Thyroid gland (tissue), 4 donors: ENCODE data around the gene CRISPLD2. TPM values are rescaled to one million over a fixed set of nuclear protein-coding genes. Genes with fewer than 3 reads are reported as not detected.

ENCODE experiments used
- DNase-seq, 2 donors: peaks; one replicate each; pipeline ENCODE4 v3.0.0-alpha.2; 2019
- H3K27ac ChIP-seq, 3 donors: fragments of 200-600 bp; sonication (generic); 1 replicate in 2 of 3; 2 replicates in 1 of 3; pipeline ENCODE4 v1.5.1; 2016 to 2019; ENCODE audit warnings: mild to moderate bottlenecking in 1 of 3, moderate library complexity in 1 of 3
- H3K27me3 ChIP-seq: fragments of 200-600 bp; sonication (generic); one replicate; pipeline ENCODE4 v1.5.1; 2019
- H3K36me3 ChIP-seq, 2 donors: fragments of 200-600 bp; sonication (generic); one replicate each; pipeline ENCODE4 v1.5.1; 2016 to 2019
- H3K4me1 ChIP-seq, 2 donors: fragments of 200-600 bp; sonication (generic); one replicate each; pipeline ENCODE4 v1.5.1; 2017 to 2019
- H3K4me3 ChIP-seq, 3 donors: fragments of 200-600 bp; sonication (generic); replicated peaks in 1 of 3; 1 replicate in 2 of 3; 2 replicates in 1 of 3; pipeline ENCODE4 v1.5.1; 2016; ENCODE audit warnings: mild to moderate bottlenecking in 1 of 3
- H3K9me3 ChIP-seq: fragments of 200-600 bp; sonication (generic); one replicate; pipeline ENCODE4 v1.5.1; 2017
- POLR2A ChIP-seq, 2 donors: fragments of 450-650 bp; IDR thresholded peaks; one replicate each; pipeline ENCODE4 v1.6.1; 2017; ENCODE audit warnings: antibody characterized with exemption in 2 of 2, mild to moderate bottlenecking in 2 of 2, moderate library complexity in 1 of 2
- WGBS, 2 donors: methylation state at CpG; one replicate each; pipeline ENCODE4 v1.1.5; 2017; 5-methylcytosine and 5-hydroxymethylcytosine counted together
- intact Hi-C: fragments of 100-400 bp; cut with DNase I; formaldehyde crosslinking; loops from one replicate; pipeline ENCODE4 v1.15.1; 2023
- total RNA-seq, 4 donors: library from RNA; depleted of rRNA; stranded (reverse); fragments of >200 nt; gene quantifications; one replicate each; pipeline ENCODE4 v1.2.3, GENCODE V29; 2016
- TF ChIP-seq, protein P1 (sequence below), 6 experiments: fragments of 200-600 bp in 3 of 6; fragments of 450-650 bp in 3 of 6; sonication (generic) in 3 of 6; IDR thresholded peaks; one replicate each; pipeline ENCODE4 v1.5.1; 2016 to 2019; ENCODE audit warnings: antibody characterized with exemption in 6 of 6, mild to moderate bottlenecking in 2 of 6, inconsistent platforms in 1 of 6, moderate library complexity in 1 of 6

Gene CRISPLD2
- total RNA-seq, 4 donors from 2014 or later, result 48.0 to 261 (median 108) TPM

DNA sequence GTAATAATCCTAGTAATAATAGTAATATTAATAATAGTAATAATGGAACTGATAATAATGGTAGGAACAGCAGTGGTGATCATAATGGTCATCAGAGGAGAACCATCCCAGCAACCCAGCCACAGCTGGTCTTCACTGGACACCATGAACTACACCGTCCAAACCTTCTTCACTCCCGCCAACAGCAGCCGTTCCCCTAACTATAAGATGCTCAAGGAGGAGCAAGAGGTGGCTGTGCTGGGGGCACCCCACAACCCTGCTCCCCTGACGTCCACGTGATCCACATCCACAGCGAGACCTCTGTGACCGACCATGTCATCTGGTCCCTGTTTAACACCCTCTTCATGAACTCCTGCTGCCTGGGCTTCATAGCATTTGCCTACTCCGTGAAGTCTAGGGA, 100.5 kb downstream of the CRISPLD2 start:
- no peaks in the 10 kb centered on the region for H3K9me3 ChIP-seq
- no peak for TF ChIP-seq POLR2A (IDR thresholded peaks at IDR 0.05)
- TF ChIP-seq, protein P1, sequence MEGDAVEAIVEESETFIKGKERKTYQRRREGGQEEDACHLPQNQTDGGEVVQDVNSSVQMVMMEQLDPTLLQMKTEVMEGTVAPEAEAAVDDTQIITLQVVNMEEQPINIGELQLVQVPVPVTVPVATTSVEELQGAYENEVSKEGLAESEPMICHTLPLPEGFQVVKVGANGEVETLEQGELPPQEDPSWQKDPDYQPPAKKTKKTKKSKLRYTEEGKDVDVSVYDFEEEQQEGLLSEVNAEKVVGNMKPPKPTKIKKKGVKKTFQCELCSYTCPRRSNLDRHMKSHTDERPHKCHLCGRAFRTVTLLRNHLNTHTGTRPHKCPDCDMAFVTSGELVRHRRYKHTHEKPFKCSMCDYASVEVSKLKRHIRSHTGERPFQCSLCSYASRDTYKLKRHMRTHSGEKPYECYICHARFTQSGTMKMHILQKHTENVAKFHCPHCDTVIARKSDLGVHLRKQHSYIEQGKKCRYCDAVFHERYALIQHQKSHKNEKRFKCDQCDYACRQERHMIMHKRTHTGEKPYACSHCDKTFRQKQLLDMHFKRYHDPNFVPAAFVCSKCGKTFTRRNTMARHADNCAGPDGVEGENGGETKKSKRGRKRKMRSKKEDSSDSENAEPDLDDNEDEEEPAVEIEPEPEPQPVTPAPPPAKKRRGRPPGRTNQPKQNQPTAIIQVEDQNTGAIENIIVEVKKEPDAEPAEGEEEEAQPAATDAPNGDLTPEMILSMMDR (IDR thresholded peaks at IDR 0.05), result no peak
- no peaks in the 10 kb centered on the region for H3K36me3 ChIP-seq
- no peaks in the 10 kb centered on the region for H3K27me3 ChIP-seq
- peaks cover 8 to 20% of the 10 kb centered on the region in 2 donors for H3K4me1 ChIP-seq
- WGBS, 2 donors, result 95 to 96% methylated on average over 8 of the region's 8 CpGs
- DNase-seq, result no peak
- H3K27ac ChIP-seq, result no peak overlapping the region
- intact Hi-C loops, result no loop called here
- H3K4me3 ChIP-seq, result no peak overlapping the region

DNA sequence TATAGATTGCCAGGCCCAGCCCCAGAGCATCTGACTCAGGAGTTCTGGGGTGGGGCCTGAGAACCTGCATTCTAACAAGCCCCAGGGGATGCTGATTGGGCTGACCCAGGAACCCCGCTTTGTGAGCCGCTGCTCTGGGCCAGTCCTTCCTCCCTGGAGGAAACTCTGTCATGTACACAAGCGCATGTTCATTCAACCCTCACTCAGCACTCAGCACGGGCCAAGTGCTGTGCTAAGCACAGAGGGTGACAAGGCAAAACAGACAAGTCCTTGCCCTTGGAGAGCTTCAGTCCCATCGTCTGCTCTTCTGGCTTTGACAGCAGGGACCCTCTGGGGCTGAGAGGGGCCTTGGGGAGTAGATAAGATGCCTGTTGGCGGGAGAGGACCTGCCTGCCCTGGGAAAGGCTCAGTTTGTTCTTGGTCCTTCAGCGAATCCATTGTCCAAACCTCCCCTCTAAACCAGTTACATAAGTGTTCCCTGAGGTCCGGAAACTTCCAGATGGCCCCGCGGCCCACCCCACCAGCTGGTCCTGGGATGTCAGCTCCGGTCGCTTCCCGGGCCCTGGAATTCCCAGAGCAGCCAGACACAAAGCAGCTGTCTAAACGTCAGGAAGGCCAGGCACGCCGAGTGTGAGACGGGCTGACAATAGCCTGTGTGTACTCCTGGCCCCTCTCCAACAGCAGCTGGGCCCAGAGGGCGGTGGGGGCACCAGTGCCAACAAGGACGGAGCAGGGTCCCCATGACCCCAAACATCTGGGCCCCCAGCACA, 102.8 kb downstream of the CRISPLD2 start:
- Histone ChIP-seq H3K9me3 (no peaks in the 10 kb centered on the region), H3K4me3 (no peak overlapping the region), H3K36me3 (no peaks in the 10 kb centered on the region), H3K27ac (peak overlapping the region in 2 of 3 donors; percentile 53 to 69), H3K27me3 (no peaks in the 10 kb centered on the region), H3K4me1 (peaks cover 8 to 20% of the 10 kb centered on the region in 2 donors)
- DNase-seq, result peak; percentile 53 to 75
- 31 to 43% methylated on average over 13 to 14 of the region's 19 CpGs for WGBS, 2 donors
- intact Hi-C loops, result no loop called here
- TF ChIP-seq POLR2A (IDR thresholded peaks at IDR 0.05), result no peak
- TF ChIP-seq, protein P1 (IDR thresholded peaks at IDR 0.05), result no peak

DNA sequence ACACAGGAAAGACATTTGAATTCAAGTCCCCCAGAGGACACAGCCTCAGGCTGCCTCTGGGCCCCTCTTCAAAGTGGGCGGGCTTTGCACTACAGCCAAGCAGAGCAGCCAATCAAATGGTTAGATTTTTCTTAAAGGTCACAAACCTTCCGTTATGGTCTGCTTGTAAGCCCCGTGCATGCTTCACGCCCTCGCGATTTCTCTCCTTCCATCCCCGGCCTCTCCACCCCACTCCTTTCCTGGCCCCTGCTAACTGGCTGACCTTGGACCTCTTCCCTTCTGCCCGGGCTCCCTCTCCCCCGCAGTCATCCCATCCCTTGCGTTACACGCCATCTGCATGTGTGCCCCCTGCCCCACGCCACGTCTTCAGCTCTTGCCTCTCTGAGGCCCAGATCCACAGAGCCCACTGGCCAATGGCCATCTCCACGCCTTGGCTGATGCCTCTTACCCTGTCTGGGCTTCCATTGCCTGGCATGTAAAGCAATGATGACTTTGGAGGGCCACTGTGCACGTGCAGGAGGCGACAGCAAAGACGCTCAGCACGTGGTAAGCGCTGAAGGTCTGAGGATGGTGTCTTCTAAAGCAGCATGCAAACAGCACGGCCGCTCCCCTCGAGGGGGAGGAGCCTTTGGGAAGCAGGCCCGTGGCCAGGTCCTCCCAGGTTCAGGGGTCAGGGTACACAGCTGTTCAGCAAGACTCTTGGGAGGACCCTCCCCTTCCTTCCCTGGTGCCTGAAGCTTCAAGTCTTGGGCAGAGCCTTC, 104.7 kb downstream of the CRISPLD2 start:
- 66 to 71% methylated on average over 18 to 23 of the region's 23 CpGs for WGBS, 2 donors
- Histone ChIP-seq H3K9me3 (no peaks in the 10 kb centered on the region), H3K27ac (no peak overlapping the region), H3K4me1 (peaks cover 8 to 28% of the 10 kb centered on the region in 2 donors), H3K27me3 (no peaks in the 10 kb centered on the region), H3K36me3 (no peaks in the 10 kb centered on the region), H3K4me3 (no peak overlapping the region)
- intact Hi-C loops, result no loop called here
- no peak for DNase-seq
- no peak for TF ChIP-seq POLR2A (IDR thresholded peaks at IDR 0.05)
- TF ChIP-seq, protein P1 (IDR thresholded peaks at IDR 0.05), result no peak

DNA sequence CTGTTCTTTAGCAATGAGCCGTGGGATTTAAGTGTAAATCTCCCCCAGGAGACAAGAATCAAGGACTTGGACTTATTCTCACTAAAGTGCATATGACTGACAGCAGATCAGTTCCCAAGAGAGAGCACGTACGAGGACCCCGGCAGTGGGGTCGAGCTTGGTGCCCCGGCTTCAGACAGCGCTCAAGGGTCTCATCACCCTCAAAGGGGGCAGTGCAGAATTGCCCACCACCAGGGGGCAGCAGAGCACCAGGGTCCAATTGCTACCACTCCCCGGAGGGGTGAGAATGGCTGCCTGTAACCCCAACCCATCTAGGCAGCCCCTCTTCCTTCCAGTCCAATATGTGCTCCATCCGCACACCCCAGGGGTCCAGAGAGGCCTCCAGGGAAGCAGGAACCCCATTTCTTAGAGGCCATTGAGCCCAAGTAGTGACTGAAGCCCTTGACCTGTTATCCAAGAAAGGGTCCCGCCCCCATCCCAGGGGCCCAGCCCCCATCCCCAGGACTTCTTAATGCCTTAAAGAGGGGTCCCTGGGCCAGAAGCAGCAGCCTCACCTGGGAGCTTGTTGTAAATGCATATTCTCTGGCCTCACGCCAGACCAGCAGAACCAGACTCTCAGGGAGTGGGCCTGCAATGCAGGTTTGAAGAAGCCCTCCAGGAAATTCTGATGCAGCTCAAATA, 105.4 kb downstream of the CRISPLD2 start:
- Histone ChIP-seq H3K27me3 (no peaks in the 10 kb centered on the region), H3K27ac (no peak overlapping the region), H3K9me3 (no peaks in the 10 kb centered on the region), H3K4me1 (peaks cover 8 to 28% of the 10 kb centered on the region in 2 donors), H3K36me3 (no peaks in the 10 kb centered on the region), H3K4me3 (no peak overlapping the region)
- intact Hi-C loops, result no loop called here
- peak in 1 of 2 donors; percentile 31 for DNase-seq
- no peak for TF ChIP-seq POLR2A (IDR thresholded peaks at IDR 0.05)
- TF ChIP-seq, protein P1 (IDR thresholded peaks at IDR 0.05), result peak; percentile 21 to 63 (median 46)
- WGBS, 2 donors, result 77 to 100% methylated on average over 1 to 10 of the region's 11 CpGs
